Stomach smooth muscle (tissue), 2 donors: ENCODE measurements around the gene DDOST.
A peak's percentile ranks its signal among the peaks of the same experiment; 100 is the strongest.

Source experiments
- H3K27ac ChIP-seq: one replicate; pipeline ENCODE4 v1.7.0; 2013; ENCODE audit warnings: mild to moderate bottlenecking, low read length, inconsistent platforms
- H3K27me3 ChIP-seq, 2 donors: one replicate each; pipeline ENCODE4 v1.7.0; 2013; ENCODE audit warnings: low read length in 2 of 2; ENCODE audit not compliant: insufficient read depth in 2 of 2, control insufficient read depth in 1 of 2
- H3K36me3 ChIP-seq, 2 donors: one replicate each; pipeline ENCODE4 v1.7.0; 2013; ENCODE audit warnings: low read length in 2 of 2; ENCODE audit not compliant: control insufficient read depth in 2 of 2, insufficient read depth in 2 of 2
- H3K4me1 ChIP-seq: one replicate; pipeline ENCODE4 v1.7.0; 2013; ENCODE audit warnings: low read length; ENCODE audit not compliant: control insufficient read depth, insufficient read depth
- H3K4me3 ChIP-seq, 2 donors: one replicate each; pipeline ENCODE4 v1.7.0; 2013; ENCODE audit warnings: low read length in 2 of 2
- H3K9ac ChIP-seq, 2 donors: one replicate each; pipeline ENCODE4 v1.7.0; 2013; ENCODE audit warnings: low read length in 2 of 2, mild to moderate bottlenecking in 1 of 2
- H3K9me3 ChIP-seq, 2 donors: one replicate each; pipeline ENCODE4 v1.7.0; 2013; ENCODE audit warnings: low read length in 2 of 2; ENCODE audit not compliant: control insufficient read depth in 2 of 2
- donor health status: healthy.
- donor health status: Pancreatic carcinoma.

DDOST gene

DNA sequence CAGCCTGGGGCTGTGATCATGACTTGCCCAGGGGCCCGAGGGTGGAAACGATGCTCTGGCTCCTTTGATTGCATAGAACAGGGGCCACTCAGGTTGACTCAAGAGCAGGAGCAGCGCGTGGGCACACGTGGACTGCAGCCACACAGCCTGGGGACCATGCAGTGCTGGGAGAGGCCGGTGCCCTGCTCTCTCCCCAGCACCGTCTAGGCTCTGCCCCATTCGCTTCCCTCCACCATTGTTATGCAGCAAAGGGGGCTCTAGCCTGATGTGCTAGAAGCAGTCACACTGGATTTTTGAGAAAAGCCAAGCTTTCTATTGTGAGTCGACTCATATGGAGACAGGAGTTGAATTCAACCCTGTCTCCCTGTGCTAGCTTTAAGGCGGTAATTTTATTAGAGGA is 19.2 kb downstream of the DDOST start:
- H3K36me3 ChIP-seq: peaks cover 56 to 78% of the 10 kb centered on the region in 2 donors
- no peak overlapping the region for H3K9ac ChIP-seq
- H3K27ac ChIP-seq: no peak overlapping the region
- no peaks in the 10 kb centered on the region for H3K4me1 ChIP-seq
- no peak overlapping the region for H3K4me3 ChIP-seq
- no peaks in the 10 kb centered on the region for H3K27me3 ChIP-seq
- H3K9me3 ChIP-seq: no peaks in the 10 kb centered on the region

DNA sequence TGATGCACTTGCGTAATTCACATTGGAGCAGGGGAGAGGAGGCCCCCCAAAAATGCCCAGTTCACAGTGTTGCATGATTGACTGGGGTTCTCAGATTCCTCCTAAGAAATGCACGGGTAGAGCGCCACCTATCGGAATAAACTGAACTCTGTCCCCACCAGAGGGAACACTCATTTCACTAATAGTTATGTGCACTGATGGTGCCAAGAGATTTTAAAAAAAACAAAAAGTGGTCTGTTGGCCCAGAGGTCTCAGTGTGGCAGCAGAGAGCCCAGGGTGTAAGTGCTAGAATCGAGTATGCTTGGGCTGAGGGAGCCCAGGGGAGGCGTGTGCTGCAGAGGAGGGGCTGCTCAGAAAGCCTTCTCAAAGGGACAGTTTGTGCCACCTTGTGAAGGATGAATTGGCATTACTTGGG is 21.0 kb downstream of the DDOST start:
- Histone ChIP-seq H3K9me3 (no peaks in the 10 kb centered on the region), H3K27me3 (no peaks in the 10 kb centered on the region), H3K27ac (no peak overlapping the region), H3K4me1 (peaks cover 2% of the 10 kb centered on the region), H3K9ac (no peak overlapping the region), H3K4me3 (no peak overlapping the region), H3K36me3 (peaks cover 51 to 72% of the 10 kb centered on the region in 2 donors)

DNA sequence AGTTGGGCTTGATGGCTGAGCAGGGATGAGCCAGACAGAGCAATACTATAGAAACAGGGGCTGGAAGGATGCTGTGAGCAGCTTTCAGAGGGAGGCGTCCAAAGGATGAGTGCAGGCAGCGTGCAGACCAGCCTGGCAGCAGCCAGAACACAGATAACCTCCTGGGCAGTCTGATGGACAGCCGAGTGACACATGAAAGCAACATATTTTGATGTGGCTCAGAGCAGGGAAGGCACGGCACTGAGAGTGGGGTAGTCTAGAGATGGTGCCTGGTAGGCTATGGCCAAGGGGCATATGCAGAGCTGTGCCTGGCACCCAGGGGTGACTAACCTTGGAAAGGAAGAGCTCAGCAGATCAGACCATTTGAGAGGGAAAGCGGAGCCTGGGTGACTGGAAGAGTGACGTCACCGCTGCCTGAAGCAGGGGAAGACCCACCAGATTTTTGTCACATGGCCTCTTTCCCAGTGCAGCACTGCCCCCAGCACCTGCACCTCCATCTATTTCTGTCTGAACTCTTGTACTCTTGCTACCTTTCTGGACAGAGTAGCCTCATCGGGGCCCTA is 24.3 kb downstream of the DDOST start:
- no peak overlapping the region for H3K27ac ChIP-seq
- H3K9me3 ChIP-seq: no peaks in the 10 kb centered on the region
- no peak overlapping the region for H3K4me3 ChIP-seq
- no peak overlapping the region for H3K9ac ChIP-seq
- H3K27me3 ChIP-seq: no peaks in the 10 kb centered on the region
- H3K4me1 ChIP-seq: peaks cover 17% of the 10 kb centered on the region
- H3K36me3 ChIP-seq: peaks cover 30 to 45% of the 10 kb centered on the region in 2 donors

DNA sequence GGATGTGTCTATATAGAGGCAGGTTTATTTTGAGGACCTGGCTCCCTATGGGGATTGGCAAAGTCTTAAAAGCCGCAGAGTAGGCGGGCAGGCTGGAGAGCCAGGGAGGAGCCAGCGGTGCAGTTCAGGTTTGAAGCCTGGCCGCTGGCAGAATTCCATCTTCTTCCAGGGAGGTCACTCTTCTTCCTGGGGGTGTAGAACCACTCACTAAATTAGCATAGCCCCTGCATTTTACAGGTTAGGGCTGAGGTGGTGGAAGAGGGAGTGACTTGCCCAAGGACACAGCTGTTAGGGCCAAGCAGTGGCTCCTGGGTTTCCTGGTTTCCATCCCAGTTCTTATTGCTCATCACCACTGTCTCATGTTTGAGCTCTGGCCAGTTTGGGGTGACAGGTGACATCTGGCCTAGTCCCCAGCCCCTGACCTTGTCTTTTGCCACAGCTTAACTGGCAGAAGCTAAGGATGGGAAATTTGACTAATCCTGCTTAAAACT is 26.5 kb downstream of the DDOST start:
- H3K27ac ChIP-seq: no peak overlapping the region
- H3K9me3 ChIP-seq: no peaks in the 10 kb centered on the region
- peak overlapping the region; percentile 51 to 67 for H3K9ac ChIP-seq
- H3K36me3 ChIP-seq: peaks cover 20 to 25% of the 10 kb centered on the region in 2 donors
- peak overlapping the region; percentile 73 to 74 for H3K4me3 ChIP-seq
- peaks cover 17% of the 10 kb centered on the region for H3K4me1 ChIP-seq
- no peaks in the 10 kb centered on the region for H3K27me3 ChIP-seq

DNA sequence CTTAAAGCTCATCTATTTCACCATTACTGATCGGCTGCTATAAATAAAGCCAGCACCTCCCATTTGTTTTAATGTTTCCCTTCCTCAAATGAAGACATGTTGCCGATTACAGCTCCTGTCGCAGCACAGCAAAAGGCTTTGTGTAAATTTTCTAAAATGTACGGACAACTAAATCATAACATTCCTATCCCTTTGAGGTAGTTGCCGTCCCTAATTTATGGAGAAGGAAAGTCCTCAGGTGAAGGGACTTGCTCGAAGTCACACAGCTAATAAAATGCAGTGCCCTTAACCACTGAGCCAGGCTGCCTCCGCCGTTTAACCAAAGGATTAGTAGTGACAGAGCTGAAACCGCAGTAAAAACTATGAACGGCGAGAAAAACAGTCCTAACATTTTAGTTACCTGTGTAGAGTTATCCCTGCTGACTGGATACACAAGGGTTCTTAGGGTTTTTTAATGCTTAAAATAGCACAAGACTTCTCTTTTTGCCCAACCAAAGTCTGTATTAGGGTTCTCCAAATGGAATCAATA is 27.0 kb downstream of the DDOST start:
- H3K9ac ChIP-seq: peak overlapping the region; percentile 66 to 67
- H3K4me3 ChIP-seq: peak overlapping the region; percentile 73 to 74
- peak overlapping the region; percentile 80 for H3K27ac ChIP-seq
- peaks cover 17% of the 10 kb centered on the region for H3K4me1 ChIP-seq
- no peaks in the 10 kb centered on the region for H3K27me3 ChIP-seq
- H3K9me3 ChIP-seq: no peaks in the 10 kb centered on the region
- peaks cover 15 to 21% of the 10 kb centered on the region in 2 donors for H3K36me3 ChIP-seq

DNA sequence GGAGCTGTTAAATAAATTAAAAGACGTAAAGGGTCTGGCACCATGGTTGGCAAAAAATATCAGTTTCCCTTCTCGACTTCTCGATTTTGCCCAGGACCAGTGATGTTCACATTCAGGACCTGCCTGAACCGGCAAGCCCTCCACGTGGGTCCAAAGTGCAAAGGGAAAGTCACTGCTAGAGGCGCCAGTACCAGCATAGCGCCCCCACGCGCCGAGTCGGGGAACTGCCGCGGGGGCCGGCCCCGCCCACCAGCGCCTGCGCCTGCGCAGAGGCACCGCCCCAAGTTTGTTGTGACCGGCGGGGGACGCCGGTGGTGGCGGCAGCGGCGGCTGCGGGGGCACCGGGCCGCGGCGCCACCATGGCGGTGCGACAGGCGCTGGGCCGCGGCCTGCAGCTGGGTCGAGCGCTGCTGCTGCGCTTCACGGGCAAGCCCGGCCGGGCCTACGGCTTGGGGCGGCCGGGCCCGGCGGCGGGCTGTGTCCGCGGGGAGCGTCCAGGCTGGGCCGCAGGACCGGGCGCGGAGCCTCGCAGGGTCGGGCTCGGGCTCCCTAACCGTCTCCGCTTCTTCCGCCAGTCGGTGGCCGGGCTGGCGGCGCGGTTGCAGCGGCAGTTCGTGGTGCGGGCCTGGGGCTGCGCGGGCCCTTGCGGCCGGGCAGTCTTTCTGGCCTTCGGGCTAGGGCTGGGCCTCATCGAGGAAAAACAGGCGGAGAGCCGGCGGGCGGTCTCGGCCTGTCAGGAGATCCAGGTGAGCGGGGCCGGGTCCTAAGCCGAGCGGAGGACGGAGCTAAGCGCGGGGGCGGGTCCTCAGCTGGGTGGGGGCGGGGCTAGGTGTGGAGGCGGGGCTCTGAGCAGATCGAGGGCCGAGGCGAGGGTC is 27.7 kb downstream of the DDOST start, which contains the start of gene PINK1:
PINK1 (plus strand) TSS at position 269 of the 875 bp plus-strand sequence; CDS start at position 360, 91 bp downstream.
- H3K4me1 ChIP-seq: peaks cover 17% of the 10 kb centered on the region

DNA sequence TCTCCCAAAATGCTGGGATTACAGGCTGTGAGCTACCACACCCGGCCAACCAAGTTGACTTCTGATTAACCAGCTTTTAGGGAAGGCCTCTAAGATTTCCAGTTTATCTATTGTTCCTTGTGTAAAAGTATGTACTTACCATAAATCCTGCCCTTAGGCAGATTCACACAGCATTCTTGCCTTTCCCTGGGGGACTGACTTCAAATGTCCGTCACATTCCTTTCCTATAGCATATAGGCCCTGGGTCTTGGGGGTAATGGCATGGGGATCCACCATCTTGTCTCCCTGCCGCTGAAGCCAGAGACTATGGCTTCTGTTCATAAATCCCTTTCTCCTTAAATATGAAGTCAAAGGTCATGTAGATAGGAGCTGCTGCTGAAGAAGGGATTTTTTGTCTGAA is 28.8 kb downstream of the DDOST start:
- Histone ChIP-seq H3K9ac (no peak overlapping the region), H3K27ac (no peak overlapping the region), H3K4me1 (peaks cover 17% of the 10 kb centered on the region), H3K4me3 (no peak overlapping the region), H3K9me3 (no peaks in the 10 kb centered on the region), H3K36me3 (peaks cover 0 to 5% of the 10 kb centered on the region in 2 donors), H3K27me3 (peaks cover 0 to 2% of the 10 kb centered on the region in 2 donors)

More for the DNA sequence above, 27.7 kb downstream of the DDOST start, which contains the start of gene PINK1:
- Histone ChIP-seq H3K4me3 (peak within 1 kb of the TSS; percentile 73 to 74), H3K36me3 (peaks cover 8 to 14% of the 10 kb centered on the region in 2 donors), H3K9me3 (no peaks in the 10 kb centered on the region), H3K27me3 (no peaks in the 10 kb centered on the region), H3K9ac (peak within 1 kb of the TSS; percentile 67 to 72), H3K27ac (peak within 1 kb of the TSS; percentile 80)

DNA sequence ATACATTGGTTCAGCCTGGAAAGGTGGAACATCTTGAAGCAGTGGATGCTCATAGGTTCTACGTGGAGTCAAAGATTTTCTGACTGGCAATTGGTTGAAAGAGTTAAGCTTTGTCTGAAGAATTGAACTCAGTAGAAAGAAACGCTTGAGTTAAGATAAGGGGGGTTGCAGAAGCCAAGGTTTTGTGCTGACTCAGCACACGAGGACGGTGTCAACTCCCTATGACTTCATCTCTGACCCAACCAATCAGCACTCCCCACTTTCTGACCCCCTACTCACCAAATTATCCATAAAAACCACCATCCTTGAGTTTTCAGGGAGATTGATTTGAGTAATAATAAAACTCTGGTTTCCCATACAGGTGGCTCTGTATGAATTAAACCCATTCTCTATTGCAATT is 30.4 kb downstream of the DDOST start:
- peaks cover 0 to 3% of the 10 kb centered on the region in 2 donors for H3K27me3 ChIP-seq
- H3K4me3 ChIP-seq: no peak overlapping the region
- H3K36me3 ChIP-seq: no peaks in the 10 kb centered on the region
- H3K4me1 ChIP-seq: peaks cover 15% of the 10 kb centered on the region
- no peak overlapping the region for H3K27ac ChIP-seq
- no peak overlapping the region for H3K9ac ChIP-seq
- peaks cover 0 to 3% of the 10 kb centered on the region in 2 donors for H3K9me3 ChIP-seq

DNA sequence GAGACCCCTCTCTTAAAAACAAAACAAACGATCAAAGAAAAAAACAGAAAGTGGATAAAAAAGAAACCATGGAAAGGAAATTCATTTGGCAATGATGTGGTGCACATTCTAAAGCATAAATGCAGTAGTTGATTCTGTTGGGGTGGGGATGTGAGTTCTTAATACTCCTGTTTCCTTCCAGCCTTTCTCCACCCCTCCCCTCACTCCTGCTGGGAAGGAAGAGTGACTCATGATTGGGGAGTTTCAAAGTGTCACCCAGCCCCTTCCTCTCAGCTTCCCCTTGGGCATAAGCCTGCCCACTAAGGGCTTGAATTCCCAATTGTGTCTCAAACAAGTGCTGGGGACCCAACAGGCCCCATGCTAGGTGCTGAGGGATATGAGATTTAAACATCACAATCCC is 34.6 kb downstream of the DDOST start:
- no peaks in the 10 kb centered on the region for H3K36me3 ChIP-seq
- H3K9ac ChIP-seq: no peak overlapping the region
- H3K9me3 ChIP-seq: peaks cover 0 to 3% of the 10 kb centered on the region in 2 donors
- no peak overlapping the region for H3K4me3 ChIP-seq
- peaks cover 0 to 5% of the 10 kb centered on the region in 2 donors for H3K27me3 ChIP-seq
- no peak overlapping the region for H3K27ac ChIP-seq
- H3K4me1 ChIP-seq: no peaks in the 10 kb centered on the region

DNA sequence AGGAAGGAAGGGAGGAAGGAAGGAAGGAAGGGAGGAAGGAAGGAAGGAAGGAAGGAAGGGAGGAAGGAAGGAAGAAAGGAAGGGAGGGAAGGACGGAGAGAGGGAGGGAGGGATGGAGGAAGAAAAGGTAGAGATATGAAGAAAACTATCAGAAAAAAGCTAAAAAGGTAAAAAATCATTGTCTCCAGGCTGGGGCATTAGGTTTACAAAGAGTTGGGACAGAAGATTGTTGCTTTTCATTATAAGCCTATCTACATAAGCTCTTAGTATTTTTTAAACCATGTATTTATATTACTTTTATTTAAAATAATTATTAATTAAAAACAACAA is 35.1 kb downstream of the DDOST start:
- H3K9ac ChIP-seq: no peak overlapping the region
- H3K4me3 ChIP-seq: no peak overlapping the region
- no peaks in the 10 kb centered on the region for H3K36me3 ChIP-seq
- peaks cover 0 to 5% of the 10 kb centered on the region in 2 donors for H3K27me3 ChIP-seq
- H3K27ac ChIP-seq: no peak overlapping the region
- no peaks in the 10 kb centered on the region for H3K4me1 ChIP-seq
- peaks cover 0 to 3% of the 10 kb centered on the region in 2 donors for H3K9me3 ChIP-seq
